OCI-LY1 (cell line): ENCODE measurements around the gene RHBDD3.

ENCODE experiments used
- H2AFZ ChIP-seq: fragments of 200-600 bp; sonication (generic), shearing (Covaris generic); 2 replicates; pipeline ENCODE4 v1.6.0; 2014; ENCODE audit warnings: antibody characterized with exemption, mild to moderate bottlenecking, low read length
- H3F3A ChIP-seq: fragments of 200-600 bp; sonication (generic), shearing (Covaris generic); 2 replicates; pipeline ENCODE4 v1.6.0; 2014; ENCODE audit warnings: mild to moderate bottlenecking, antibody characterized with exemption, low read length, moderate library complexity; ENCODE audit not compliant: insufficient read depth
- H3K27ac ChIP-seq: fragments of 200-600 bp; sonication (generic); 2 replicates; pipeline ENCODE4 v1.5.1; 2014; ENCODE audit warnings: low read length, mixed run types, mild to moderate bottlenecking, low read depth; ENCODE audit not compliant: poor library complexity, severe bottlenecking
- H3K27me3 ChIP-seq: fragments of 200-600 bp; sonication (generic); 2 replicates; pipeline ENCODE4 v1.6.0; 2014; ENCODE audit warnings: antibody characterized with exemption, mild to moderate bottlenecking, low read length, moderate library complexity; ENCODE audit not compliant: insufficient read depth
- H3K36me3 ChIP-seq: fragments of 200-600 bp; sonication (generic); 2 replicates; pipeline ENCODE4 v1.6.1; 2014; ENCODE audit warnings: mild to moderate bottlenecking, antibody characterized with exemption, low read length, moderate library complexity, mixed read lengths; ENCODE audit not compliant: insufficient read depth
- H3K4me1 ChIP-seq: fragments of 200-600 bp; sonication (generic); 2 replicates; pipeline ENCODE4 v1.5.1; 2014; ENCODE audit warnings: mild to moderate bottlenecking, low read length, moderate library complexity; ENCODE audit not compliant: insufficient read depth, severe bottlenecking
- H3K4me2 ChIP-seq: fragments of 200-600 bp; sonication (generic), shearing (Covaris generic); 2 replicates; pipeline ENCODE4 v1.6.1; 2014; ENCODE audit warnings: low read length
- H3K4me3 ChIP-seq: fragments of 200-600 bp; sonication (generic); 2 replicates; pipeline ENCODE4 v1.5.1; 2014; ENCODE audit warnings: low read length, low read depth, mild to moderate bottlenecking, mixed read lengths; ENCODE audit not compliant: poor library complexity, severe bottlenecking
- H3K79me2 ChIP-seq: fragments of 200-600 bp; shearing (Covaris generic); 2 replicates; pipeline ENCODE4 v1.6.1; 2016; ENCODE audit warnings: mixed run types, low read length, mixed read lengths; ENCODE audit not compliant: insufficient read depth
- H3K9ac ChIP-seq: fragments of 200-600 bp; sonication (generic), shearing (Covaris generic); 2 replicates; pipeline ENCODE4 v1.6.1; 2014; ENCODE audit warnings: mild to moderate bottlenecking, low read length, mixed read lengths
- H3K9me2 ChIP-seq: fragments of 200-600 bp; sonication (generic), shearing (Covaris generic); 2 replicates; pipeline ENCODE4 v1.6.1; 2014; ENCODE audit warnings: low read depth, mild to moderate bottlenecking, low read length, mixed read lengths
- H3K9me3 ChIP-seq: fragments of 200-600 bp; shearing (Covaris generic); 2 replicates; pipeline ENCODE4 v1.6.1; 2014; ENCODE audit warnings: low read length, mixed read lengths
- H4K20me1 ChIP-seq: fragments of 200-600 bp; sonication (generic), shearing (Covaris generic); 2 replicates; pipeline ENCODE4 v1.6.0; 2016; ENCODE audit warnings: mild to moderate bottlenecking, low read length; ENCODE audit not compliant: insufficient read depth
- CTCF ChIP-seq: fragments of 200-600 bp; sonication (generic), shearing (Covaris generic); IDR thresholded peaks from 2 replicates; pipeline ENCODE4 v1.5.1; 2017; ENCODE audit warnings: mild to moderate bottlenecking, antibody characterized with exemption, low read length, moderate library complexity, mixed read lengths
- EZH2 ChIP-seq: fragments of 200-600 bp; sonication (generic), shearing (Covaris generic); IDR thresholded peaks from 2 replicates; pipeline ENCODE4 v1.8.0; 2017; ENCODE audit warnings: borderline replicate concordance, mixed run types, mild to moderate bottlenecking, antibody characterized with exemption, low read length, moderate library complexity, mixed read lengths

The RHBDD3 gene

GRCh38 chr22:29218758-29219408, 48.9 kb downstream of the RHBDD3 start:
- no peaks in the 10 kb centered on the region for H3K9me2 ChIP-seq
- no peaks in the 10 kb centered on the region for H3K36me3 ChIP-seq
- H3K9ac ChIP-seq, result no peak overlapping the region
- H3K27ac ChIP-seq, result no peak overlapping the region
- TF ChIP-seq EZH2 (no peak), CTCF (no peak)
- H3K4me2 ChIP-seq, result no peak overlapping the region
- peaks cover 10% of the 10 kb centered on the region; the same call in 1 of the 2 replicates for H3K27me3 ChIP-seq
- H3K4me3 ChIP-seq, result no peak overlapping the region
- no peaks in the 10 kb centered on the region for H3K9me3 ChIP-seq
- H3F3A ChIP-seq, result no peaks in the 10 kb centered on the region
- no peaks in the 10 kb centered on the region for H3K4me1 ChIP-seq
- no peaks in the 10 kb centered on the region for H3K79me2 ChIP-seq
- no peak overlapping the region for H2AFZ ChIP-seq
- H4K20me1 ChIP-seq, result no peaks in the 10 kb centered on the region

GRCh38 chr22:29217827-29218757, 49.7 kb downstream of the RHBDD3 start:
- Histone ChIP-seq H3K36me3 (no peaks in the 10 kb centered on the region), H2AFZ (no peak overlapping the region)

More at GRCh38 chr22:29217827-29218757, 49.7 kb downstream of the RHBDD3 start:
- Histone ChIP-seq H3K9ac (no peak overlapping the region), H3K27ac (no peak overlapping the region), H3K79me2 (no peaks in the 10 kb centered on the region), H3K4me2 (no peak overlapping the region), H3K9me3 (no peaks in the 10 kb centered on the region), H3F3A (no peaks in the 10 kb centered on the region), H3K4me3 (no peak overlapping the region), H3K9me2 (no peaks in the 10 kb centered on the region), H3K27me3 (peaks cover 16% of the 10 kb centered on the region), H3K4me1 (no peaks in the 10 kb centered on the region), H4K20me1 (no peaks in the 10 kb centered on the region)
- TF ChIP-seq EZH2 (no peak), CTCF (no peak)
